AG09309 (cell line): ENCODE results near the gene GFPT2.

Experiments
- DNase-seq: peaks from one replicate; pipeline ENCODE4 v3.0.0-alpha.2; 2010; ENCODE audit warnings: low read depth
- H3K4me3 ChIP-seq: 2 replicates; pipeline ENCODE4 v1.5.1; 2011; ENCODE audit warnings: mild to moderate bottlenecking, low read depth, low read length, moderate library complexity; ENCODE audit not compliant: control insufficient read depth
- CTCF ChIP-seq: IDR thresholded peaks from 2 replicates; pipeline ENCODE4 v1.5.1; 2011; ENCODE audit warnings: mild to moderate bottlenecking, low read depth, low read length, inconsistent platforms; ENCODE audit not compliant: insufficient read depth, control insufficient read depth; ENCODE audit errors: missing control alignments

The GFPT2 gene

GRCh38 chr5:180346358-180346757 lies 6.8 kb downstream of the GFPT2 start:
- no peak for TF ChIP-seq CTCF
- no peak for DNase-seq
- H3K4me3 ChIP-seq: no peak overlapping the region

- no peak overlapping the region for H3K4me3 ChIP-seq
- TF ChIP-seq CTCF: no peak
- DNase-seq: no peak
Observed at GRCh38 chr5:180345781-180346180, 7.4 kb downstream of the GFPT2 start.

- TF ChIP-seq CTCF: no peak
Observed at GRCh38 chr5:180345186-180345585, 8.0 kb downstream of the GFPT2 start.

GRCh38 chr5:180344696-180344999 lies 8.5 kb downstream of the GFPT2 start:
- DNase-seq: no peak
- no peak for TF ChIP-seq CTCF
- no peak overlapping the region for H3K4me3 ChIP-seq

More at GRCh38 chr5:180345186-180345585, 8.0 kb downstream of the GFPT2 start:
- H3K4me3 ChIP-seq: no peak overlapping the region
- DNase-seq: no peak

- DNase-seq: no peak
- no peak for TF ChIP-seq CTCF
- H3K4me3 ChIP-seq: no peak overlapping the region
Observed at GRCh38 chr5:180343831-180344695, 9.1 kb downstream of the GFPT2 start.

- peak overlapping the region; percentile 22 for H3K4me3 ChIP-seq
- DNase-seq: no peak
- no peak for TF ChIP-seq CTCF
Observed at GRCh38 chr5:180343110-180343830, 9.9 kb downstream of the GFPT2 start.
